HG03558 (cell line): Measurements from ENCODE around the gene EXOC1.

Source experiments
- ATAC-seq: cut with Tn5 transposase; IDR thresholded peaks from one replicate; pipeline ENCODE4 v1.9.1; 2021; ENCODE audit warnings: moderate number of reproducible peaks; ENCODE audit not compliant: unreplicated experiment; ENCODE audit errors: extremely low read depth

Gene EXOC1

DNA sequence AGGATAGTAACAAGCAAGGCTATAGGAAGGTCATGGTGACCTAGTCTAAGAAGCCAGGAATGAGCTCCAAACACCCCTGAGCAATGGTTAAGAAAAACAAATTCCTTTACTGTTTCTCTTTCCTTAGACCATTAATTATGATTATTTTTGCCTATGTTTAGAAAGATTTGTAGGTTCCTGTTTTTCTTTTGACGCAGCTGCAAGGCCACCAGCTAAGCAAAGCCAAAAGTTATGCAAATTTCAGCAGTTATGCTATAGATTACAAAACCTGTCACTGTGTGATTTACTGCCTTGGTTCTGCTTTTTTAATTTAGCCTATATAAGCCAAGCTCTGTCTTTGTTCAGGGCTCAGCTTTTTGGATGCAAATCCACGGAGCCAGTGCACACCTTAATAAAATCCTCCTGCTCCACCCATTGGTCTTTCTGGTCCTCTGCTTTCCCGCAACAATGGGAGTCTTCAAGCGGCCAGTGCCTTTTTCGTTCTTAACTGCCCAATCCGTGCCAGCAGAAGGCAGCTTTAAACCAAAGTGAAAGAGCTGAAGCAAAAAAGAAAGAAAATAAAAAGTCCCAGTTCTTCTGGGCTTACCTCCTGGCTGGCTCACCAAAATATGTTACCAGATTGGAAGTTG is 93.9 kb downstream of the EXOC1 start:
- peak; percentile 24 for ATAC-seq

DNA sequence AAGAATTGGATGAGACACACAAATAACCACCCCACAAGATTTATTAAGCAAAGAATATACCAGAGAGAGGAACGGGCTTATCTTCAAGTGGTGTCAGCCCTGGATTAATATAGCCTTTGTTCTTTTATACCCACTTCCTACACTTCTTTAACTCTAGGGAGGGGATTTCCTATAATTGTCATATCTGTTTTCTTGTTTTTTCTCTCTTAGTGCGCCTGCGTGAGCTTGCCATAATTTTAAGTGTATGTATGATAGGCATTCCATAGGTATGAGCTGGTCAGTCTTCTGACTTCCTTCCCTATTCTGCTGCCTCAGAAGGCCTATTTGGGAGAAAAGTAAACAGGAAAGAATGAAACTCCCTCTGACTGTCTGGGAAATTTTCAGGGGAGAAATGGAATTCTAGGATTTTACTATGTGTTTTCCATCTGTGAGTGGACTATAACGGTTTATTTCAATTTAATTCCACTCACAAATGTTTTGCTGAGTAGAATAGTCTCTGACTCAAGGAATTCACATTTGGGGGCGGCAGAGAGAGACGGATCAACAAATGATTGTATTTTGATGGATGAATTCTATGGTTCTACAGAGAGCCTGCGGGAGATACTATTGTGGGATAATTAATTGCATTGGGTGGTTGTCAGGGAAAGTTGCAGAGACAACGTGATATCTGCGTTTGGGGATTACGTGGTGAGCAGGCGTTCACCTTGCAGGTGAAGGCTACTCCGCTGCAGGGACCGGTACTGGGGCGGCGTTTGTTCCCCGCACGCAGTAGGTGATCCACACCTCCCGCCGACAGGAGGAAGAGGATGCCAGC is 94.7 kb downstream of the EXOC1 start:
- no peak for ATAC-seq

DNA sequence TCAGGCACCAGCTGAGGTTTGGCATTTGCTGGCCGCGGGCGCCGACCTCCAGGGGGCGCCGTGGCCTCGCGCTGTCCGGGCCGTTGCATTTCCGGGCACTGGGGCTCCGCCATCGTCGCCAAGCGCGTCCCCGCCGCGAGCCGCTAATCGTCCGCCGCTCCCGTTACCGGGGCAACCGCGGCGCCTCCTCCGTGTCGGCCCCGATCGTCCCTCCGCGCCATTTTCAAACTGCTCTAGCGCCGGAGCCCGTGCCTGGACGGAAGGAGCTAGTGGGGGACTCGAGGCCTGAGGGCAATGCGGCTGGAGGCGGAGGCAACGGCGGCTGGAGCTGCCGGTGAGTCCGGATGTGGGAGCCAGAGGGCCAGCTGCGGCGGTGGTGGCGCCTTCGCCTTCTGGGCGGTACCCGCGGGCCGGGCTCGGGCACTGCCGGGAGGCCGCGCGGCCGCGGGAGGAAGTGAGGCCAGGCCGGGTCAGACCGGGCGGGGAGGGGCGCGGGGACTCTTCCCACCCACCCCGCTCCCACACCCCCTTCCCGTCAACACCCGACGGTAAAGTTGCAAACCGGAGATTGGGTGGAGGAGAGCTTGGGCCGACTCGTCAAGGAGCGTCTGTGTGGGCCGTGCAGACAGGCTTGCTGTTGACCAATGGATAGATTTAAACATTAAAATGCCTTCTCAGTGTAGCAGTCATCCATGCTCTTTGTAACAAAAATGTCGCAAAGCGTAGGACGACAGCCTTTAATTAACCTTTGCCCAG is 95.5 kb downstream of the EXOC1 start, which contains the start of gene CEP135:
TSS of gene CEP135 (plus strand) at position 220 of the 756 bp plus-strand sequence. CDS start 3,186 bp downstream, outside the sequence.
- ATAC-seq: peak; percentile 61

DNA sequence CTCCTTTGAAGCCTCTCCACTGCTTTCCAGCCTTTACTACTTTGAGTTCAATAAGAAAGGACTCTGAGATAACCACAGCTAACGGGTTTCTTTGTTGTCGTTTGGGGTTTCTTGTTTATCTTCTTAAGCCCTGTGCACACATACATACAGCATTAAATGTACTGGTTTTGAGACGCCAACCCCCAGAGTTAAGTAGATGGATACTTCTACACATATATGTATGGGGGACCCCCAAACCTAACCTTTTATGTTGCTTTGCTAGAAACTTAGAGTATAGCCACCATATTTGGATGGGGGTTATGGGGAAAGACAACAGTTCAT is 96.0 kb downstream of the EXOC1 start:
- no peak for ATAC-seq

DNA sequence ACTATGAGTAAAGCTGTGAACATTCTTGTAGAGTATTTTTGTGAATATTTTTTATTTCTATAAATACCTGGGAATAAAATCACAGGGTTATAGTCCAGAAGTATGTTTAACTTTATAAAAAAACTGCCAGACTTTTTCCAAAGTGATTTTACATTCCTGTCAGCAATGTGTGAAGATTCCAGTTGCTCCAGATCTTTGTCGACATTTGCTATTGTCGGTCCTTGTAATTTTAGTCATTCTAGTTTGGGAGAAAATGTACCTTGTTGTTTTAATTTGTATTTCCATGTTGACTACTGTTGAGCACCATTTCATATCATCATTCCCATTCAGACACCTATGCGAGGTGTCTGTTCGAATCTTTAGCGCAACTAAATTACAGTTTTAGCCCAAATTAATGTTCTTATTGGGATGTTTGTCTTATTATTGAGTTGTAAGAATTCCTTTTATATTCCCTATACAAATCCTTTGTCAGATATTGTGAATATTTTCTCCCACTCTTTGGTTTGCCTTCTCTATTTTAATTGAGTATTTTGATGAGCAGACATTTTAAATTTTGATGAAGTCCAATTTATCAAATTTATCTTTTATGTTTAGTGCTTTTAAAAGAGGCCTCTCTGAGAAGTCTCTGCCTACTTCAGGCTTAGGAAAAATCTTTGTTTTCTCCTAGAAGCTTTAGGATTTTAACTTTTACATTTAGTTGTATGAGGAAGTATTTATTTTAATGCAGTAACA is 97.9 kb downstream of the EXOC1 start:
- ATAC-seq: no peak
